Nephron progenitor cell (in vitro differentiated cells): ENCODE data around the gene MCTP2.

Experiments used
- DNase-seq: peaks from one replicate; pipeline ENCODE4 v3.0.0; 2021
- H3K27ac Mint-ChIP-seq: 2 replicates; pipeline ENCODE4 v1.8.0; 2021; ENCODE audit warnings: mild to moderate bottlenecking, moderate library complexity, mixed read lengths
- H3K27me3 Mint-ChIP-seq: 2 replicates; pipeline ENCODE4 v1.8.0; 2021; ENCODE audit warnings: mild to moderate bottlenecking, low read depth, mixed read lengths; ENCODE audit not compliant: poor library complexity
- H3K36me3 Mint-ChIP-seq: 2 replicates; pipeline ENCODE4 v1.8.0; 2021; ENCODE audit warnings: low read depth, mixed read lengths
- H3K4me1 Mint-ChIP-seq: 2 replicates; pipeline ENCODE4 v1.8.0; 2021; ENCODE audit warnings: mixed read lengths
- H3K4me3 Mint-ChIP-seq: 2 replicates; pipeline ENCODE4 v1.8.0; 2021; ENCODE audit warnings: mild to moderate bottlenecking, moderate library complexity, mixed read lengths
- H3K9me3 Mint-ChIP-seq: 2 replicates; pipeline ENCODE4 v1.8.0; 2021; ENCODE audit warnings: mild to moderate bottlenecking, moderate library complexity, mixed read lengths
- CTCF ChIP-seq: fragments of 200-600 bp; sonication (generic); IDR thresholded peaks from 2 replicates; pipeline ENCODE4 v1.5.0; 2021; ENCODE audit warnings: antibody characterized with exemption

MCTP2 gene

GRCh38 chr15:94287794-94288246 is 56.5 kb downstream of the MCTP2 start:
- Mint-ChIP-seq H3K9me3 (peaks cover 33% of the 10 kb centered on the region), H3K36me3 (peaks cover 15% of the 10 kb centered on the region), H3K4me1 (peaks cover 12% of the 10 kb centered on the region), H3K27ac (no peak overlapping the region), H3K27me3 (no peaks in the 10 kb centered on the region), H3K4me3 (no peak overlapping the region)
- DNase-seq: no peak
- no peak for TF ChIP-seq CTCF

DNA sequence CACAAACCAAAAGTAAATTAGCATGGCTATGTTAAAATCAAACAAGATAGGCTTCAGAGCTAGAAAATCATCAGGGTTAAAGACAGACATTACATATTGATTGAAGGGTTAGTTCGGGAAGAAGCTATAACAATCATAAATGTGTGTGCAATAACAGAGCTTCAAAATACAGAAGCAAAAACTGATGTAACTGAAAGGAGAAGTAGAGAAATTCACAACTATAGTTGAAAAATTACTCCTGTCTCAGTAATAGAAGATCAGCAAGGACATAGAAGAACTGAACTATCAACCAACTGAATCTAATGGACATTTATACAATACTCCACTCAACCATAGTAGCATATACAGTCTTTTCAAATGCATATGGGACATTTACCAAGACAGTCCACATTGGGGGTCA is 59.4 kb downstream of the MCTP2 start:
- TF ChIP-seq CTCF: no peak
- DNase-seq: no peak
- peaks cover 3% of the 10 kb centered on the region for H3K27me3 Mint-ChIP-seq

GRCh38 chr15:94293411-94294402 is 62.3 kb downstream of the MCTP2 start:
- DNase-seq: no peak
- H3K9me3 Mint-ChIP-seq: peaks cover 25% of the 10 kb centered on the region
- no peak overlapping the region for H3K27ac Mint-ChIP-seq

More for the DNA sequence above, 59.4 kb downstream of the MCTP2 start:
- Mint-ChIP-seq H3K4me3 (no peak overlapping the region), H3K36me3 (peaks cover 15% of the 10 kb centered on the region), H3K4me1 (peaks cover 10% of the 10 kb centered on the region), H3K9me3 (peaks cover 33% of the 10 kb centered on the region), H3K27ac (no peak overlapping the region)

GRCh38 chr15:94294556-94294955 is 63.2 kb downstream of the MCTP2 start:
- Mint-ChIP-seq H3K36me3 (peaks cover 9% of the 10 kb centered on the region), H3K4me1 (peaks cover 17% of the 10 kb centered on the region), H3K27me3 (peaks cover 3% of the 10 kb centered on the region), H3K4me3 (no peak overlapping the region), H3K9me3 (peaks cover 19% of the 10 kb centered on the region), H3K27ac (no peak overlapping the region)
- no peak for TF ChIP-seq CTCF
- no peak for DNase-seq

More at GRCh38 chr15:94293411-94294402, 62.3 kb downstream of the MCTP2 start:
- peaks cover 3% of the 10 kb centered on the region for H3K27me3 Mint-ChIP-seq
- TF ChIP-seq CTCF: no peak
- peaks cover 13% of the 10 kb centered on the region for H3K36me3 Mint-ChIP-seq
- peaks cover 17% of the 10 kb centered on the region for H3K4me1 Mint-ChIP-seq
- H3K4me3 Mint-ChIP-seq: no peak overlapping the region

DNA sequence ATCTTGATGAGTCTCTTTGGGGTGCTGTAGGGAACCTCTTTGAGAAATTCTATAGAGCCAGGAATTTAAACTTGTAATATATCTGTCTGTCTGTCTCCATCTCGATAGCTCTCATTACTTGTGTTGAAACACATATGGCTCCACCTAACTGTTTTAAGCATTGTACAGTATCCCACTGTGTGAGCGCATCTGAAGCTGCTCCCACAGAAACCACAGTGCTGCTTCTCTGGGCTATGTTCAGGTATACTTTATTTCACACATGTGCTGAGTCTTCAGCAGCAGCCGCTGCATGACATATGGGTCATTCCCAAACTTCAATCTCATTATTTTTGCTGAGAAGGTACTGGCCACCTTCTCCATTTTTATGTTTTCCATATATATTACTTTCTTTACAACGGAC is 63.9 kb downstream of the MCTP2 start:
- H3K27ac Mint-ChIP-seq: no peak overlapping the region
- H3K4me3 Mint-ChIP-seq: no peak overlapping the region
- no peak for TF ChIP-seq CTCF
- no peak for DNase-seq
- H3K27me3 Mint-ChIP-seq: peaks cover 3% of the 10 kb centered on the region
- peaks cover 17% of the 10 kb centered on the region for H3K4me1 Mint-ChIP-seq
- H3K36me3 Mint-ChIP-seq: peaks cover 6% of the 10 kb centered on the region
- peaks cover 12% of the 10 kb centered on the region for H3K9me3 Mint-ChIP-seq
